Upper lobe of right lung (tissue), 1 donor: Measurements from ENCODE around the gene TNFRSF1B. TPM values are rescaled to one million over a fixed set of nuclear protein-coding genes. Genes with fewer than 3 reads are reported as not detected.

Experiments used
- ATAC-seq: fragments of 200-7000 bp; cut with Tn5 transposase; one replicate; pipeline ENCODE4 v1.9.1; 2020; ENCODE audit warnings: mild to moderate bottlenecking, moderate library complexity
- DNase-seq: peaks from one replicate; pipeline ENCODE4 v3.0.0-alpha.2; 2020
- H3K27ac ChIP-seq: fragments of 200-600 bp; one replicate; pipeline ENCODE4 v1.8.0; 2022
- H3K27me3 ChIP-seq: fragments of 200-600 bp; one replicate; pipeline ENCODE4 v1.8.0; 2022; ENCODE audit warnings: mild to moderate bottlenecking
- H3K36me3 ChIP-seq: fragments of 200-600 bp; one replicate; pipeline ENCODE4 v1.8.0; 2022
- H3K4me1 ChIP-seq: fragments of 200-600 bp; one replicate; pipeline ENCODE4 v1.8.0; 2022
- H3K4me3 ChIP-seq: fragments of 200-600 bp; one replicate; pipeline ENCODE4 v1.8.0; 2022; ENCODE audit warnings: mild to moderate bottlenecking
- H3K9me3 ChIP-seq: fragments of 200-600 bp; one replicate; pipeline ENCODE4 v1.8.0; 2022
- intact Hi-C: fragments of 100-400 bp; cut with DNase I; formaldehyde crosslinking; loops from one replicate; pipeline ENCODE4 v1.11.0; 2022
- total RNA-seq: library from RNA; stranded (reverse); fragmentation: NEBNext Ultra II Directional; extraction: Animal tissue kit (Norgen Biotek cat#: 25700); gene quantifications from one replicate; pipeline ENCODE4 v1.2.1, GENCODE V29; 2021
- TF ChIP-seq, protein P1 (sequence below): fragments of 200-600 bp; IDR thresholded peaks from one replicate; pipeline ENCODE4 v1.8.0; 2022; ENCODE audit warnings: antibody characterized with exemption
- donor health status: DM: no; HTN: yes; CAD: no; lungs with severe emphysema.

Gene TNFRSF1B
- total RNA-seq, 1 donor from 2014 or later: 62.4 TPM

DNA sequence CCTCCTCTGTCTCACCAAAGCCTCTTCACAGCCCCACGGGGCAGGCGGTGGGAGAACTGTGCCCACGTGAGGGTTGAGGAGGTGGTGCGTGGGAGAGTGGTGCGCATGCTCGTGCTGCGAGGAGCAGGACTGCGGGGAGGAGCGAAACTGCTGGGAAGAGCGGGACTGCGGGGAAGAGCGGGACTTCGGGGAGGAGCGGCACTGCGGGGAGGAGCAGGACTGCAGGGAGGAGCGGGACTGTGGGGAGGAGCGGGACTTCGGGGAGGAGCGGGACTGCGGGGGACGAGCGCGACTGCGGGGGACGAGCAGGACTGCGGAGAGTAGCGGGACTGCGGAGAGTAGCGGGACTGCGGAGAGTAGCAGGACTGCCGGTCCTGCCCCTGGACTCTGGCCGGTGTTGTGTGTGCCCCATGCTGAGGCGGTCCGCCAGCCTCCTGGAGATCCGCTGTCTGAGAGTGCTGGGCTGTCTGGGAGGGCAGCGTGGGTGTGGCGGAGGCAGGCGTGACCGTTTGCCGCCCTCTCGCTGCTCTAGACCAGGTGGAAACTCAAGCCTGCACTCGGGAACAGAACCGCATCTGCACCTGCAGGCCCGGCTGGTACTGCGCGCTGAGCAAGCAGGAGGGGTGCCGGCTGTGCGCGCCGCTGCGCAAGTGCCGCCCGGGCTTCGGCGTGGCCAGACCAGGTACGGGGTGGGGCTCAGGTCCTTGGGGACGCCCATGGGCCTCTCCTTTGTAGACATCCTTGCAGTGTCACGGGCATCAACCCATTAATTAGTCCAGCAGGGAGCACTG lies 24.6 kb downstream of the TNFRSF1B start:
- DNase-seq (no peak), ATAC-seq (no peak)
- intact Hi-C loops: loop anchor here (10.0 kb wide), 1 partner anchor 47 kb away; no protein-coding TSS in a partner anchor
- H3K9me3 ChIP-seq: no peaks in the 10 kb centered on the region
- H3K4me1 ChIP-seq: peaks cover 20% of the 10 kb centered on the region
- TF ChIP-seq, protein P1, sequence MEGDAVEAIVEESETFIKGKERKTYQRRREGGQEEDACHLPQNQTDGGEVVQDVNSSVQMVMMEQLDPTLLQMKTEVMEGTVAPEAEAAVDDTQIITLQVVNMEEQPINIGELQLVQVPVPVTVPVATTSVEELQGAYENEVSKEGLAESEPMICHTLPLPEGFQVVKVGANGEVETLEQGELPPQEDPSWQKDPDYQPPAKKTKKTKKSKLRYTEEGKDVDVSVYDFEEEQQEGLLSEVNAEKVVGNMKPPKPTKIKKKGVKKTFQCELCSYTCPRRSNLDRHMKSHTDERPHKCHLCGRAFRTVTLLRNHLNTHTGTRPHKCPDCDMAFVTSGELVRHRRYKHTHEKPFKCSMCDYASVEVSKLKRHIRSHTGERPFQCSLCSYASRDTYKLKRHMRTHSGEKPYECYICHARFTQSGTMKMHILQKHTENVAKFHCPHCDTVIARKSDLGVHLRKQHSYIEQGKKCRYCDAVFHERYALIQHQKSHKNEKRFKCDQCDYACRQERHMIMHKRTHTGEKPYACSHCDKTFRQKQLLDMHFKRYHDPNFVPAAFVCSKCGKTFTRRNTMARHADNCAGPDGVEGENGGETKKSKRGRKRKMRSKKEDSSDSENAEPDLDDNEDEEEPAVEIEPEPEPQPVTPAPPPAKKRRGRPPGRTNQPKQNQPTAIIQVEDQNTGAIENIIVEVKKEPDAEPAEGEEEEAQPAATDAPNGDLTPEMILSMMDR: no peak
- H3K27ac ChIP-seq: no peak overlapping the region
- peaks cover 45% of the 10 kb centered on the region for H3K36me3 ChIP-seq
- H3K4me3 ChIP-seq: no peak overlapping the region
- no peaks in the 10 kb centered on the region for H3K27me3 ChIP-seq

DNA sequence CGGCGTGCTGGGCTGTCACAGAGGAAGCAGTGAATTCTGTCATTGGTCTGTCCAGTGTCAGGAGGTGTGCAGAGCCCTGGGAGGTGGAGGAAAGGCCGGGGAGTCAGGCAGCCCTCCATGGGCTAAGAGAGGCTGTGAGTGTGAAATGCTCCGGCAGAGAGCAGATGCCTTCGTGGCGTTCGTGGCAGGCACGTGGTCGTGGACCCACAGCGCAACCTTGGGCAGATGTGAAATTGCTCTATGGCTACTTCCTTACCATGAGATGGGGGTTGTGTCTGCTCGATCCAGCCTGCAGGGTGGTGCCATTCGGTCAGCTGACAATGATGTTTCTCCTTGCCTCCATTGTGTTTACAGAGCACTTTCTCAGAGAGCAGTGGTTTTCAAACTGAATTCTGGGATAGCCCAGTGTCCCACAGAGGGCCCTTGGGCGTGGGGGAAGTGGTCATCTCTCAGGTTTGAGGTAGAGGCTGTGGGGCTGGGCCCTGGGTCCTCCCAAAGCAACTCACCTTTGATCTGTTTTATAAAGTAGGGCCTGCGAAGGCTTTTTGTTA lies 27.9 kb downstream of the TNFRSF1B start:
- Histone ChIP-seq H3K27me3 (no peaks in the 10 kb centered on the region), H3K9me3 (no peaks in the 10 kb centered on the region), H3K36me3 (peaks cover 42% of the 10 kb centered on the region), H3K4me3 (no peak overlapping the region), H3K4me1 (peaks cover 10% of the 10 kb centered on the region), H3K27ac (no peak overlapping the region)
- no peak for DNase-seq
- no peak for ATAC-seq
- intact Hi-C loops: loop anchor here (10.0 kb wide), 1 partner anchor 50 kb away; no protein-coding TSS in a partner anchor
- TF ChIP-seq, protein P1: no peak

DNA sequence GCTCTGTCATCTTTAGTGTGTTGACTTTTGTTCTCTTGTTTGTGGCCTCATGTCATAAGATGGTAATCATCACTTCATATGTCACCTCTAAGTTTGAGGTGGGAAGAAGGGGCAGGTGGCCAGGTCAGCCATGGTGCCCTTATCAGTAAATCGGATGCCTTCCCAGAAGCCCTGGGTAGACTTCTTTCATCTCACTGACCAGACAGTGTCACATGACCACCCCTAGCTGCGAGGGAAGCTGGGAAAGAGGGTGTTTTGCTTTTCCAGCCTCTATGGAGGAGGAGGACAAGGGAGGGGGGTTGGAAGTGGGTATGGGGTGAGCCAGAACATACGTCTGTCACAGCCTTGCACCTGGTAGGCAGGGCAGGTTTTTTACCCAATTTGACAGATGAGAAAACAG lies 28.6 kb downstream of the TNFRSF1B start:
- TF ChIP-seq, protein P1: no peak
- no peaks in the 10 kb centered on the region for H3K9me3 ChIP-seq
- no peak overlapping the region for H3K4me3 ChIP-seq
- no peaks in the 10 kb centered on the region for H3K27me3 ChIP-seq
- DNase-seq (no peak), ATAC-seq (no peak)
- peaks cover 10% of the 10 kb centered on the region for H3K4me1 ChIP-seq
- peaks cover 44% of the 10 kb centered on the region for H3K36me3 ChIP-seq
- no peak overlapping the region for H3K27ac ChIP-seq
- intact Hi-C loops: loop anchor here (10.0 kb wide), 1 partner anchor 51 kb away; no protein-coding TSS in a partner anchor

GRCh38 chr1:12196641-12197482 lies 30.1 kb downstream of the TNFRSF1B start:
- ATAC-seq (peak; percentile 88), DNase-seq (peak; percentile 80)
- H3K27me3 ChIP-seq: no peaks in the 10 kb centered on the region
- H3K36me3 ChIP-seq: peaks cover 33% of the 10 kb centered on the region
- H3K9me3 ChIP-seq: no peaks in the 10 kb centered on the region
- no peak overlapping the region for H3K27ac ChIP-seq
- H3K4me1 ChIP-seq: peaks cover 10% of the 10 kb centered on the region
- TF ChIP-seq, protein P1: peak; percentile 27
- no peak overlapping the region for H3K4me3 ChIP-seq
- intact Hi-C loops: loop anchor here (10.0 kb wide), 1 partner anchor 52 kb away; no protein-coding TSS in a partner anchor

DNA sequence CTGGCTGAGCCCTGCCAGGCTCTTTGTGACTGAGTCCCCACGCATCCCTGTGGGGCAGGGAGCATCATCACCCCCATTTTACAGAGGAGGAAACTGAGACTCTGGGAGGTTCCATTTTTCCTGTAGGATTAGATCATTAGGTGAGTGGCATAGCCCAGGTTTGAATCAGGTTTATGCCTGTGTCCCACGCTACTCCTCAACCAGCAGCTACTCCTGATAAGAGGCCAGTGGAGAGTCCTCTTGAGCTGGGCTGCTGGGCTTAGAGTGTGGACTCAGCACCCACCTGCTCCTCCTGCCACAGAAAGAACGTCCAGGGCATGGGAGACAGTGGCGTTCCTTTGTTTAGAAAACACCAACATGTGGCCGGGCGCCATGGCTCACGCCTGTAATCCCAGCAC lies 30.7 kb downstream of the TNFRSF1B start:
- TF ChIP-seq, protein P1: no peak
- Histone ChIP-seq H3K4me3 (no peak overlapping the region), H3K9me3 (no peaks in the 10 kb centered on the region), H3K36me3 (peaks cover 36% of the 10 kb centered on the region), H3K27ac (no peak overlapping the region), H3K27me3 (no peaks in the 10 kb centered on the region), H3K4me1 (peaks cover 10% of the 10 kb centered on the region)
- no peak for DNase-seq
- intact Hi-C loops: loop anchor here (10.0 kb wide), 1 partner anchor 53 kb away; no protein-coding TSS in a partner anchor
- ATAC-seq: no peak
